ENCODE data around the gene WRAP53.

DNA sequence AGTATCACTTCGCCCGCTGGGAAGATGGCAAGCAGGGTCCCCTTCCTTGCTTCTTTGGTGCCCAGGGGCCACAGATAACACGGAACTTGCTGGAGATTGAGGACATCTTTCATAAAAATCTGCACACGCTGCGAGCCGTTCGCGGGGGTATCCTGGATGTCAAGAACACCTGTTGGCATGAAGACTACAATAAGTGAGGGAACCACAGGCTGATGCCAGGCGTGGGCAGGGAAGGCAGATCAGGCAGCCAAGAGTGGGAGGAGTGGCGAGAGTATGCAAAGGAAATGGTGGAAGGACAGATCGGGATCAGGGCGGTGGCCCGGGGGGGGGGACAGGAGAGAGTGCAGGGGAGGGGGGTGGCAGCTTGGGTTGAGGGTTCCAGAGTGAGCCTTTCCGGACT lies 51.5 kb downstream of the WRAP53 start:
- TF ChIP-seq, protein P1, sequence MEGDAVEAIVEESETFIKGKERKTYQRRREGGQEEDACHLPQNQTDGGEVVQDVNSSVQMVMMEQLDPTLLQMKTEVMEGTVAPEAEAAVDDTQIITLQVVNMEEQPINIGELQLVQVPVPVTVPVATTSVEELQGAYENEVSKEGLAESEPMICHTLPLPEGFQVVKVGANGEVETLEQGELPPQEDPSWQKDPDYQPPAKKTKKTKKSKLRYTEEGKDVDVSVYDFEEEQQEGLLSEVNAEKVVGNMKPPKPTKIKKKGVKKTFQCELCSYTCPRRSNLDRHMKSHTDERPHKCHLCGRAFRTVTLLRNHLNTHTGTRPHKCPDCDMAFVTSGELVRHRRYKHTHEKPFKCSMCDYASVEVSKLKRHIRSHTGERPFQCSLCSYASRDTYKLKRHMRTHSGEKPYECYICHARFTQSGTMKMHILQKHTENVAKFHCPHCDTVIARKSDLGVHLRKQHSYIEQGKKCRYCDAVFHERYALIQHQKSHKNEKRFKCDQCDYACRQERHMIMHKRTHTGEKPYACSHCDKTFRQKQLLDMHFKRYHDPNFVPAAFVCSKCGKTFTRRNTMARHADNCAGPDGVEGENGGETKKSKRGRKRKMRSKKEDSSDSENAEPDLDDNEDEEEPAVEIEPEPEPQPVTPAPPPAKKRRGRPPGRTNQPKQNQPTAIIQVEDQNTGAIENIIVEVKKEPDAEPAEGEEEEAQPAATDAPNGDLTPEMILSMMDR (IDR thresholded peaks at IDR 0.05) = no peak
- no peak for TF ChIP-seq EZH2 (IDR thresholded peaks at IDR 0.05; ENCODE audit: borderline replicate concordance, insufficient read depth, low read depth, low read length, poor library complexity, severe bottlenecking)
